H7 (cell line): Measurements from ENCODE around the gene CXXC1. TPM values are rescaled to one million over a fixed set of nuclear protein-coding genes. Genes with fewer than 3 reads are reported as not detected.
"Not testable (repeated sequence)": the region's sequence is repeated elsewhere in the genome, so short reads cannot be mapped to it uniquely, and the experiment has no call there.

Experiments used
- DNase-seq: peaks from one replicate; pipeline ENCODE4 v3.0.0; 2012
- H3K27me3 ChIP-seq: 2 replicates; pipeline ENCODE4 v1.6.0; 2011; ENCODE audit warnings: mild to moderate bottlenecking, low read length; ENCODE audit not compliant: control insufficient read depth, insufficient read depth
- H3K36me3 ChIP-seq: replicated peaks from 2 replicates; pipeline ENCODE4 v1.5.1; 2011; ENCODE audit warnings: low read length; ENCODE audit not compliant: control insufficient read depth, insufficient read depth
- H3K4me3 ChIP-seq: 2 replicates; pipeline ENCODE4 v1.5.1; 2011; ENCODE audit warnings: low read depth, mild to moderate bottlenecking, control low read depth, low read length, moderate library complexity; ENCODE audit not compliant: insufficient read depth
- total RNA-seq: library from RNA; depleted of rRNA; stranded (reverse); fragments of >200 nt; shearing (Covaris generic); gene quantifications from 2 replicates; pipeline ENCODE4 v1.2.3, GENCODE V29; 2014; rRNA removed

CXXC1 gene
- total RNA-seq: 55.1 and 59.3 TPM in 2 replicates

- DNase-seq: peak; percentile 93
- H3K27me3 ChIP-seq: no peaks in the 10 kb centered on the region
- peak within 1 kb of the TSS; percentile 75 for H3K4me3 ChIP-seq
- peaks cover 18% of the 10 kb centered on the region for H3K36me3 ChIP-seq
Measured at GRCh38 chr18:50287441-50288347, at the start of gene CXXC1. Gene CXXC1, minus strand, starts transcription at chr18:50287692. Its CDS starts 103 bp downstream, at chr18:50287589.

- no peak for DNase-seq
- Histone ChIP-seq H3K36me3 (no peaks in the 10 kb centered on the region), H3K27me3 (no peaks in the 10 kb centered on the region), H3K4me3 (no peak overlapping the region)
Measured at GRCh38 chr18:50334546-50335152, 47.2 kb upstream of the CXXC1 start.

GRCh38 chr18:50331691-50332090 lies 44.2 kb upstream of the CXXC1 start:
- Histone ChIP-seq H3K4me3 (no peak overlapping the region), H3K27me3 (no peaks in the 10 kb centered on the region), H3K36me3 (no peaks in the 10 kb centered on the region)
- no peak for DNase-seq

- Histone ChIP-seq H3K27me3 (no peaks in the 10 kb centered on the region), H3K36me3 (no peaks in the 10 kb centered on the region), H3K4me3 (no peak overlapping the region)
- DNase-seq: no peak
Measured at GRCh38 chr18:50330176-50330575, 42.7 kb upstream of the CXXC1 start.

- H3K27me3 ChIP-seq: no peaks in the 10 kb centered on the region
- no peaks in the 10 kb centered on the region for H3K36me3 ChIP-seq
- no peak overlapping the region for H3K4me3 ChIP-seq
- no peak for DNase-seq
Measured at GRCh38 chr18:50327983-50328382, 40.5 kb upstream of the CXXC1 start.

- Histone ChIP-seq H3K36me3 (no peaks in the 10 kb centered on the region), H3K27me3 (no peaks in the 10 kb centered on the region), H3K4me3 (no peak overlapping the region)
- no peak for DNase-seq
Measured at GRCh38 chr18:50320719-50321118, 33.2 kb upstream of the CXXC1 start.

GRCh38 chr18:50315100-50315871 lies 27.8 kb upstream of the CXXC1 start:
- H3K36me3 ChIP-seq: no peaks in the 10 kb centered on the region
- H3K4me3 ChIP-seq: no peak overlapping the region
- DNase-seq: no peak

GRCh38 chr18:50313873-50314460 lies 26.5 kb upstream of the CXXC1 start:
- Histone ChIP-seq H3K36me3 (no peaks in the 10 kb centered on the region), H3K27me3 (no peaks in the 10 kb centered on the region), H3K4me3 (no peak overlapping the region)
- no peak for DNase-seq

More at GRCh38 chr18:50315100-50315871, 27.8 kb upstream of the CXXC1 start:
- no peaks in the 10 kb centered on the region for H3K27me3 ChIP-seq

- H3K27me3 ChIP-seq: no peaks in the 10 kb centered on the region
- DNase-seq: no peak
- no peaks in the 10 kb centered on the region for H3K36me3 ChIP-seq
- no peak overlapping the region for H3K4me3 ChIP-seq
Measured at GRCh38 chr18:50313031-50313607, 25.6 kb upstream of the CXXC1 start.

GRCh38 chr18:50312296-50313030 lies 25.0 kb upstream of the CXXC1 start:
- no peak for DNase-seq
- Histone ChIP-seq H3K36me3 (no peaks in the 10 kb centered on the region), H3K4me3 (no peak overlapping the region), H3K27me3 (no peaks in the 10 kb centered on the region)

GRCh38 chr18:50311650-50312049 lies 24.2 kb upstream of the CXXC1 start:
- H3K36me3 ChIP-seq: no peaks in the 10 kb centered on the region
- no peaks in the 10 kb centered on the region for H3K27me3 ChIP-seq
- no peak for DNase-seq
- H3K4me3 ChIP-seq: no peak overlapping the region

GRCh38 chr18:50310080-50310479 lies 22.6 kb upstream of the CXXC1 start:
- Histone ChIP-seq H3K36me3 (no peaks in the 10 kb centered on the region), H3K27me3 (no peaks in the 10 kb centered on the region), H3K4me3 (no peak overlapping the region)
- DNase-seq: no peak

- H3K4me3 ChIP-seq, H3K36me3 ChIP-seq, H3K27me3 ChIP-seq, DNase-seq: not testable (repeated sequence)
Measured at GRCh38 chr18:50308851-50309250, 21.4 kb upstream of the CXXC1 start.
